Lower leg skin (tissue), 3 donors: ENCODE results near the gene HOXD9.

Experiments
- CTCF ChIP-seq, 3 donors: fragments of 450-650 bp; IDR thresholded peaks; one replicate each; pipeline ENCODE4 v1.5.1; 2016; ENCODE audit warnings: antibody characterized with exemption in 3 of 3, mild to moderate bottlenecking in 3 of 3, moderate library complexity in 2 of 3
- POLR2A ChIP-seq, 2 donors: fragments of 450-650 bp; IDR thresholded peaks; one replicate each; pipeline ENCODE4 v1.6.1; 2016 to 2017; ENCODE audit warnings: antibody characterized with exemption in 2 of 2, mild to moderate bottlenecking in 1 of 2, moderate library complexity in 1 of 2

GRCh38 chr2:176098366-176099158 is 24.0 kb upstream of the HOXD9 start:
- TF ChIP-seq CTCF (IDR thresholded peaks at IDR 0.05) (no peak), POLR2A (IDR thresholded peaks at IDR 0.05) (no peak)
